GM10266 (cell line): ENCODE data around the gene SYNGR2.

Experiments
- DNase-seq: peaks from one replicate; pipeline ENCODE4 v3.0.0; 2012; ENCODE audit errors: extremely low spot score
- CTCF ChIP-seq: IDR thresholded peaks from 2 replicates; pipeline ENCODE4 v1.5.1; 2012; ENCODE audit warnings: mild to moderate bottlenecking, low read depth; ENCODE audit not compliant: control insufficient read depth, insufficient read depth; ENCODE audit errors: missing control alignments

The SYNGR2 gene

GRCh38 chr17:78123258-78123929 is 45.0 kb upstream of the SYNGR2 start:
- no peak for TF ChIP-seq CTCF
- no peak for DNase-seq

GRCh38 chr17:78124081-78124835 is 44.1 kb upstream of the SYNGR2 start:
- peak; percentile 75 for DNase-seq
- TF ChIP-seq CTCF = no peak

- no peak for DNase-seq
- TF ChIP-seq CTCF = no peak
These were observed 43.6 kb upstream of the SYNGR2 start for GRCh38 chr17:78124836-78125137.

GRCh38 chr17:78125138-78125913 is 43.1 kb upstream of the SYNGR2 start:
- TF ChIP-seq CTCF = no peak
- no peak for DNase-seq

- DNase-seq = peak; percentile 28
These were observed 42.1 kb upstream of the SYNGR2 start for GRCh38 chr17:78125976-78126894.

GRCh38 chr17:78126895-78127238 is 41.5 kb upstream of the SYNGR2 start:
- TF ChIP-seq CTCF = no peak
- no peak for DNase-seq

More at GRCh38 chr17:78125976-78126894, 42.1 kb upstream of the SYNGR2 start:
- TF ChIP-seq CTCF = no peak
